Measurements from ENCODE around the gene PTPRZ1.

Gene PTPRZ1

GRCh38 chr7:121945480-121946236 is 72.7 kb downstream of the PTPRZ1 start:
- DNase-seq (ENCODE audit: extremely low spot score, insufficient read length, low read depth), result no peak
- FAIRE-seq, result no peak

- DNase-seq (ENCODE audit: extremely low spot score, insufficient read length, low read depth) (no peak), FAIRE-seq (no peak)
These were observed 80.2 kb downstream of the PTPRZ1 start for GRCh38 chr7:121953164-121953563.

GRCh38 chr7:121953601-121954000 is 80.6 kb downstream of the PTPRZ1 start:
- no peak for FAIRE-seq
- DNase-seq (ENCODE audit: extremely low spot score, insufficient read length, low read depth), result no peak

GRCh38 chr7:121954803-121955202 is 81.8 kb downstream of the PTPRZ1 start:
- FAIRE-seq, result no peak
- no peak for DNase-seq (ENCODE audit: extremely low spot score, insufficient read length, low read depth)

GRCh38 chr7:121957626-121958025 is 84.7 kb downstream of the PTPRZ1 start:
- FAIRE-seq (no peak), DNase-seq (ENCODE audit: extremely low spot score, insufficient read length, low read depth) (no peak)

GRCh38 chr7:121960678-121961077 is 87.7 kb downstream of the PTPRZ1 start:
- DNase-seq (ENCODE audit: extremely low spot score, insufficient read length, low read depth), result no peak
- FAIRE-seq, result no peak

GRCh38 chr7:121961089-121961867 is 88.3 kb downstream of the PTPRZ1 start:
- FAIRE-seq (no peak), DNase-seq (ENCODE audit: extremely low spot score, insufficient read length, low read depth) (no peak)

- FAIRE-seq, result no peak
- DNase-seq (ENCODE audit: extremely low spot score, insufficient read length, low read depth), result no peak
These were observed 93.4 kb downstream of the PTPRZ1 start for GRCh38 chr7:121966276-121966934.

- FAIRE-seq (no peak), DNase-seq (ENCODE audit: extremely low spot score, insufficient read length, low read depth) (no peak)
These were observed 94.0 kb downstream of the PTPRZ1 start for GRCh38 chr7:121966935-121967332.

GRCh38 chr7:121985476-121986030 is 112.6 kb downstream of the PTPRZ1 start:
- FAIRE-seq (no peak), DNase-seq (ENCODE audit: extremely low spot score, insufficient read length, low read depth) (no peak)

GRCh38 chr7:121992068-121992467 is 119.1 kb downstream of the PTPRZ1 start:
- no peak for FAIRE-seq

GRCh38 chr7:121994625-121995410 is 121.9 kb downstream of the PTPRZ1 start:
- peak; percentile 4 for DNase-seq (ENCODE audit: extremely low spot score, insufficient read length, low read depth)

More at GRCh38 chr7:121992068-121992467, 119.1 kb downstream of the PTPRZ1 start:
- no peak for DNase-seq (ENCODE audit: extremely low spot score, insufficient read length, low read depth)

GRCh38 chr7:122006687-122007086 is 133.7 kb downstream of the PTPRZ1 start:
- no peak for DNase-seq (ENCODE audit: extremely low spot score, insufficient read length, low read depth)
- no peak for FAIRE-seq

More at GRCh38 chr7:121994625-121995410, 121.9 kb downstream of the PTPRZ1 start:
- FAIRE-seq, result peak; percentile 78

- FAIRE-seq (no peak), DNase-seq (ENCODE audit: extremely low spot score, insufficient read length, low read depth) (no peak)
These were observed 137.2 kb downstream of the PTPRZ1 start for GRCh38 chr7:122010116-122010515.

- FAIRE-seq (no peak), DNase-seq (ENCODE audit: extremely low spot score, insufficient read length, low read depth) (no peak)
These were observed 140.1 kb downstream of the PTPRZ1 start for GRCh38 chr7:122013065-122013464.

- DNase-seq (ENCODE audit: extremely low spot score, insufficient read length, low read depth) (no peak), FAIRE-seq (no peak)
These were observed 140.7 kb downstream of the PTPRZ1 start for GRCh38 chr7:122013630-122014029.

GRCh38 chr7:122014697-122015096 is 141.7 kb downstream of the PTPRZ1 start:
- DNase-seq (ENCODE audit: extremely low spot score, insufficient read length, low read depth) (no peak), FAIRE-seq (no peak)

GRCh38 chr7:122018032-122018431 is 145.1 kb downstream of the PTPRZ1 start:
- FAIRE-seq (no peak), DNase-seq (ENCODE audit: extremely low spot score, insufficient read length, low read depth) (no peak)

- no peak for FAIRE-seq
- no peak for DNase-seq (ENCODE audit: extremely low spot score, insufficient read length, low read depth)
These were observed 154.1 kb downstream of the PTPRZ1 start for GRCh38 chr7:122027058-122027457.

GRCh38 chr7:122033641-122034040 is 160.7 kb downstream of the PTPRZ1 start:
- DNase-seq (ENCODE audit: extremely low spot score, insufficient read length, low read depth), result no peak
- no peak for FAIRE-seq

All from GM18507 (cell line).